GM19372 (cell line): ENCODE data around the gene DYRK3.

Experiments
- ATAC-seq: cut with Tn5 transposase; IDR thresholded peaks from one replicate; pipeline ENCODE4 v1.9.1; 2021; ENCODE audit warnings: mild to moderate bottlenecking, low read depth, moderate library complexity; ENCODE audit not compliant: unreplicated experiment

Gene DYRK3

DNA sequence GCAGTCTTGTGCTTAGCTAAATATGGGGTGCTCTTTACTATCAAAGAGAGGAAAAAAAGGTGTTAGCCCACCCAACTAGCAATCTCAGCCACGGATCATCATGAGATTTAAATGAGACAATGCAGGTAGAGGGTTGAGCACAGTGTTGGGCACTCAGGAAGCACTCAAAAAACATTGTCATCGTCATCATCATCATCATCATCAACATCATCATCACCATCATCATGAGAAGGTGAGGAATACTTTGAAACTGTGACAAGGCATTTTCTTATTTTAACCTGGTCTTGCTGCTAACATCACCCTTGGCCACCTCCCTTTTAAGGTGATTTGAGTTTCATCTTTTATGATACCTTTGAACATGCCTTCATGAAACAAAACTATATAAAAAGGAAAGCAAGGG, 46.0 kb downstream of the DYRK3 start:
- ATAC-seq = no peak

DNA sequence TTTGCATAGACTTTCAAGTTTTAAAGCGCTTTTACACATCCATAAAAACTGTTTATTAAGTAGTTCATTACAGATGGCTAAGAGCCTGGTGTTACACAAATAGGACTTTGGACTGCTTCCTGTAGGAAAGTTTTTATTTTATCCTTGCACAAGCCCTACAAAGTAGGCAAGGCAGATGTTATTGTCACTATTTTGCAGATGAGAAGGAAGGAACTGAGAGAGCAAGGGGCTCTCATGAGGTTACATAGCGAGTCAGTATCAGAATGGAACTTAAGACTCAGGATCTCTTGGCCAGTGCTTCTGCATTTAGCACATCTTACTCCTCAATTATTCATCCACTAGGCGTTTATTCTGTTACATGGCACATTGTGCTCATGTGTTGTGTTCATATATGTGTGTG, 46.8 kb downstream of the DYRK3 start:
- no peak for ATAC-seq

DNA sequence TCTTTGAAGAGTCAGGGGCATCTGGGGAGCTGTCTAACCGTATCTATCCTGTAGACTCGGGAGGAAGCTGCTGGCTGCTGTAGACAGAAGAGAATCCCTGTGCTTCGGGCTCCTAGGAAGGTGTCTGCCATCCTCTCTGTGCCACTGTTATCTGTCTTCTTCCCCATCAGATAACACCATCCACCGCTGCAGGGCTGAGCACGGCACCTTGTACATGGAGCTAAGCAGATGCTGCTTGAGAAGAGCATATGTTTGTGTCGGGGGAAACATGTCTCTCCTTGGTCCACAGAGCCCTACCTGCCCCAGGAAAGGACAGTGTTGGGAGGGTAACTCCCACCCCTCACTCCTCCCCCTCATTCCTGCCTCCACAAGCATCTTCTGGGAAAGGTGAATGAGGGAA, 48.0 kb downstream of the DYRK3 start:
- no peak for ATAC-seq

DNA sequence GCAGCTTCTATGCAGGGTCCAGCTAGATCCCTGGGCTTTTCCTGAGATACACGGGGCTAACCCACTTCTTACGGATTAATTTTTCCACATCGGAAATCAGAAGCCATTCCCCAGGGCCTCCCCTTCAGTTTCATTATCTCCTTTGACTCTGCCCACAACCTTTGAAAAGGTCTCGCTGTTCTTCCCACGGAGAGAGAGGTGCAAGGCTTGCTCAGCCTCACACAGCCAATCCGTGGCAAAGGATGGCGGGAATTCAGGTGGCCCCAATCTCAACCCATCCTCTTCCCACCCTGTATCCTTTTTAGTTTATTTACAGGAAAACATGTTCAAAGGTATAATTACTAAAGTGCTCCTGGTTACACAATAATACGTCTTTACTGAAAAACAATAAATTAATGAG, 48.7 kb downstream of the DYRK3 start:
- ATAC-seq = no peak

DNA sequence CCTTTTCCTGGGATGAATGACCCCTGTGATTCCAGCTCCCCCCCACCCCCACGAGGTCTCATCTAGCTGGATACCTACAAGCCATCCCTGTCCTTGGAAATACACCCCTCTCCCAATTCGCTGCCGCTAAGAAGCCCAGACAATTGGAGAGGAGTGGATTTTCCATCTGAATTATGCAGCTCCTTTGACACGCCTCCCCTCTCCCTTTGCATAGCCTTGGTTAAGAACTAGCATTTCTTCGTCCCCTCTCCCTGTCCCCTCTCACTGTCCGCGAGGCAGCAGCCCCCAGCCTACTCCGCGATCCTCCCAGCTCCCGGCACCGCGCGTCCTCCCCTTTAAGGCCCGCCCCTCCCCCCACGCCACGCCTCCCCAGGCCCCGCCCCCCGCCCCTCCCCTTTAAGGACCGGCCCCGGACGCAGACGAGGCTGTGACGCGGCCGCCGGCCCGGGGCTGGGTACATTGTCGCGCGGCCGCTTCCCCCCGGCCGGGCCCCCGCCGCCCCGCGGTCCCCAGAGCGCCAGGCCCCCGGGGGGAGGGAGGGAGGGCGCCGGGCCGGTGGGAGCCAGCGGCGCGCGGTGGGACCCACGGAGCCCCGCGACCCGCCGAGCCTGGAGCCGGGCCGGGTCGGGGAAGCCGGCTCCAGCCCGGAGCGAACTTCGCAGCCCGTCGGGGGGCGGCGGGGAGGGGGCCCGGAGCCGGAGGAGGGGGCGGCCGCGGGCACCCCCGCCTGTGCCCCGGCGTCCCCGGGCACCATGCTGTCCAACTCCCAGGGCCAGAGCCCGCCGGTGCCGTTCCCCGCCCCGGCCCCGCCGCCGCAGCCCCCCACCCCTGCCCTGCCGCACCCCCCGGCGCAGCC, 49.4 kb downstream of the DYRK3 start, which contains the start of gene MAPKAPK2:
Gene MAPKAPK2, plus strand, starts transcription at position 428 of the 856 bp plus-strand sequence. Its CDS starts 325 bp downstream, at position 753.
- peak; percentile 42 for ATAC-seq

DNA sequence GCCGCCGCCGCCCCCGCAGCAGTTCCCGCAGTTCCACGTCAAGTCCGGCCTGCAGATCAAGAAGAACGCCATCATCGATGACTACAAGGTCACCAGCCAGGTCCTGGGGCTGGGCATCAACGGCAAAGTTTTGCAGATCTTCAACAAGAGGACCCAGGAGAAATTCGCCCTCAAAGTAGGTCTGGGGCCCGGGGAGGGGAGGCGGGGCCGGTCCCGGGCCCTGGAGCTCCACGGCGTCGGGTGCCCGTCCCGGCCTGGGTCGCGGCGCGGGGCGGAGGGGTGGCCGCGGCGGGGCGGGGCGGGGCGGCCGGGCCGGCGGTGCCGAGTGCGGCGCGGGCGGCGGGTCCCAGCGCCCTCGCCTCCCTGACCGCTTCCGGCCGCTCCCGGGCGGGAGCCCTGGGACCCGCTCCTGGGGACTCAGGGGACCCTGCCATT, 50.0 kb downstream of the DYRK3 start:
- ATAC-seq = peak; percentile 34

DNA sequence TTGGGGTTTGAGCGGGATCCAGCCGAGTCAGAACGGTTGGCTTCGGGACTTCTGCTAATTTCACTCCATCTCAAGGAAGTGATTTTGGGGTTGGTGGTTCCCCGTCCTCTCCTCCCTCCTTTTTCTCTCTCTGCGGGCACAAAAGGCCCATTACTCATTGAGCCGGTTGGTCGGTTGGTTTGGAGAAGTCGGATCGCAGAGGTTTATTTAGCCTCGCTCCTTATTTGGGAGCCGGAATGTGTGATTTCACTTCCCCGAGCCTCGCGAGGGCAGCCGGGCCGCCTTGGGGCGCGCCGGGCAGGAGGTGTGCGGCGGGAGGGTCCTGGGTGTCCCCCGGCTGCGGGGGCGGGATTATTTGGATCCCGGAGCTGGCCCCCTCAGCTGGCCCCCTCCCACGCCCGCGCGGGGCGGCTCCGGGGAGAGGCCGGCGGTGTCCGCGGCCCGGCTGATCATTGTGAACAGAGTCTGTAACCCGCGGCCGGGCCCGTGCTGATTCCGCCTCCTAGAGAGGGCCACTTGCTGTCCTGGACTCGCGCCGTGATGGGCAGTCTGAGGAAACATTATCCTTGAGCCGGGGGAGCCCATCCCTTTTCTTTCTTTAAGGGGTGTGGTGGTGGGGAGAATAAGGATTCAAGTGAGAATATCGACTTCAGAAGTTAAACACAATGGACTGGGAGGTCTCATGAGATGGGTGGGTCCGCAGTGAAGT, 50.6 kb downstream of the DYRK3 start:
- ATAC-seq = peak; percentile 19

DNA sequence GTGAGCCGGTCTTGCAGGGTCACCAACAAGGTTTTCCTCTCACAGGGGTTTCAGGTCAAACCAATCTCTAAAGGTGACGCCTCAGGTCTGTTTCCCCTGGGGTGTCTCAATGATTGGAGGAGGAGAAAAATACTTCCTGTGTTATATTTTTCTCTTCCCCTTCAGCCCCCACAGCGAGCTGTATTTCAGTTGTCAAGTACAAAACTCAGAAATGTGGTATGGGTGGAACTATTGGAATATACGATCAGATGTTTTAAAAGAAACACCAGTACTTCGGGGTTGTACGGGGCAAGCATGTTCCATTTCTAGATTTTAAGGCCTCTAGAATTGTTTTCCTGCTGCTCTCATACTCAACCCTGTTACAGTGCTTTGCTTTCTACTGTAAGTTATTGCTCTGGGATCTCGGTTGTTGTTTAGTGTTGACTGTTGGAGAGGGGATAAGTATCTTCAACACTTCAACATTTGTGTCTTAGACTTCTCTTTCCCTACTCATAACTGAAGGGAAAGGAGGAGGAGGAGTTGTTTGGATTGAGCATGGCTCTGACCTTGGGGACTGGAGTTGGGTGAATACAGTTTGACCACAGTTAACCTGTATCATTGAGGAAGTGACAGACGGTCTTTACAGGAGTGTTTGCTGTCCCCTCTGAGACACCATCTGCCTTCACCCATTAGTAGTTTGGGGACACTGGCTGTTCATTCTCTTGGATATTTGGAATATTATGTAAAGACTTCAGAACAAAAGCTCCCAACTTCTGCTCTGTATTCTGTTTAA, 51.3 kb downstream of the DYRK3 start:
- ATAC-seq = no peak

DNA sequence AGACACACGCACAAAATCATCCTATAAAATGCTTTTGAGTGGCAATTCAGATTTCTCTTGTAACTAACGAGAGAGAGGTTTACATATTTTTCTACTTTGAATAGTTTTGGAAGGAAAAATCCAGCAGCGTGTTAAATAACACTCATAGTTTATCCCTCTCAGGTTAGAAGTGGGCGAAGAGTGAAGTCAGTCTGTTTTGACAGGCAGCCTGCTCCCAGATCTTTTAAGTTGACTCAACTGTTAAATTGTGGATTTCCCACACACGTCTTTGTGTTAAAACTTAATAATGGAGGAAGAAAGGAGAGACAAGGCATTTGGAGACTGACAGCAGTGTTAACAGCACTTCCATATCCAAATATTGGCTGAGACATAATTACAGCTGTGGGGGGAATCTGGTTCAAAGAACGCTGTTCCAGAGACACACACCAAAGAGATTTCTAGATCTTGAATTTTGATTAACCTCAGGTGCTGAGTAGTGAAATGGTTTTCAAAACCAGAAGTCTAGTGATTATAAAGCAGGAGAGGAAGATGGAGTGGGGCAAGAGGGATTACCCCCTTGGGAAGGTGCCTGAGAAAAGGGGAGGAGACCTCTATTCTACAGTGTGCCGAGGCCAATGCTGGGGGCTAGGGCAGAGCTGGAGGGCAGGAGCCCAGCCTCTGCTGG, 52.0 kb downstream of the DYRK3 start:
- no peak for ATAC-seq

DNA sequence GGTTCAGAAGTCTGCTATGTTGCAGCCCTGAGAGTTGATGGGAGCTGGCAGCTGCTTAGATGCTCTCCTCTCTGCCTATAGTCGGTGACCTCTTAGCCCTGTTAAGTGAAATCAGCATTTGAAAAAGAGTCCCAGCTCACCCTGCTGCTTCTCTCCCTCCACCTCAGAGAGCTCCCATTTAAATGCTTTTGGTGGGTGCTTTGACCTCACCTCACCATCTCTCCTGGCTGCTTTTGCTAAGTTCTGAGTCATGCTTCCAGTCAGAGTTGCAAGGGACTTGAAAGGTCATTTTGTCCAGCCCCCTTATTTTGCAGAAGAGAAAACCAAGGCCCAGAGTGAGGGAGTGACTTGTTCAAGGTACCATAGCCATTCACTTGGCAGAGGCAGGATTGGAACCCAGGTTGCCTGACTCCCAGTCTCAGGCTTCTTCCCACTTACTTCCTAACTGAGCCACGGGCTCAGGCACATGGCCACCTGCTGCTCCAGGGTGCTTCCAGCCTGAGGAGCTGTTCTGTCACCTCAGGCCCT, 52.6 kb downstream of the DYRK3 start:
- no peak for ATAC-seq

DNA sequence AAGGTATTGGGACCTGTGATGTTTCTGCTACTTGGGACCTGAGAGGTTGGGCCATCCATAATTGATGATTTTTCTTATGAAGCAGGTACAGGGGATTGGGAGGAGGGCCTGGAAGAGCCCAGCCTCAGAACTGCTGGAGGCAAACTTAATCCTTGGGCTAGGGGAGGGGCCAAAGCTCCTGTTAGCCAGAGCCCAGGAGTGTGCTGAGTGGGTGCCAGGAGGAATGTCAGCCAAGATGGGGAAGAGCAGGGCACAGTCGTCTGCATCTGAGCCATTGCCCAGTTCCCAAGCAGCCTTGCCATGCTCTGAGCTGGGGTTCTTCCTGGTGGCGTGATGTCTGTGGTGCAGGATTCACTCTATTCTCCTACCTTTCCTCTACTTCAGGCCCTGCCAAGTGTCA, 55.2 kb downstream of the DYRK3 start:
- ATAC-seq = no peak

DNA sequence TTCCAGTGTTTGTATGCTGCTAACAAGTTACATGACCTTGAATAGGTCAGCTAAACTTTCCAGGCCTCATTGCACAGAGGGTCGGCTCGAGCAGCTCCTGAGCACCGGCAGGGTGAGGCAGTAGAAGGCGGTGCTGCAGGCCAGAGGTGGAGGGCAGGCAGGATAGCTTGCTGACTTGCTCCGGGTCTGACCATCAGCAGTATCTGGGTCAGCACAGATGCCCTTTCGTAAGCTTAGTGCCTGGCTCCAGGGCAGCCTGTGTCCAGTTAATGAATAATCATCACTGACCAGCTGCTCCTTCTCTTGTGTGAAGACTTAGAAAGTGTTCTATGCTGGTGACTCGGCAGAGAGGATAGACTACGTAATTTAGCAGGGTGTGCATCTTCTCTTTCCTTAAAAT, 56.3 kb downstream of the DYRK3 start:
- no peak for ATAC-seq

DNA sequence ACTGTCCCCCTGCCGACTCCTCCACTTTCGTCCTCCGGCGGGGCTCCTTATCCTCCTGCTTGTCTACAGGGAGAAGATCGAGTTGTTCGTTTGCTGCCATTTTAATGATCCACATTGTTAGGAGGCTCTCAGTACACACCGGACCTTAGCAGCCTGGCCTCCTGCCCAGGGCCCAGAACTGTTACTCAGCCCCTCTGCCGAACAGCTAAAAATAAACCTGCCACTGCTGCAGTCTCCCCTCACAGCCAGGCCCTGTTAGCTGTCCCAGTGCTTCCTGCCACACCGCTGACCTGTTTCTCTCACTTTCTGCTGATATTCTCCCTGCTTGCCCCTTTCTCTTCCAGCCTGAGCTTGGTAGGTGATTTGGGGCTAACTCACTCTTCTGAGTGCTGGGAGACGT, 57.7 kb downstream of the DYRK3 start:
- ATAC-seq = no peak

DNA sequence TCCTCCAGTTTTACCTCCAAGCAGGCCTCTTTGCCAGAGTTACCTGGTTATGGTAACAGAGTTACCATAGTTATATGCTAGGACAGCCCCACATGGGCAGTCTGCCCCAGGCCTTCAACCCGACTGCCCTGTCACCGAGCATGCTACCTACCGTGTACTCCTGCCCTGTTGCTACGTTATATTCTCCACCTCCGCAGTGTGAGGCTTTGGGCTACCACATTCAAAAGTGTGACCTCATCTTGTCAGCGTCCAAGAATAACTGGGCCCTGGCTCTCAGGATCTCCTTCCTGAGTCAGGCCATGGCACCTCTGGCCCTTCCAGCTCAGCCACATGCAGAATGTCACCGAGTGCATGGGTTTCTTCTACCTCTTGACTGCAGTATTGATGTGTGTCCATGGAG, 58.3 kb downstream of the DYRK3 start:
- ATAC-seq = no peak

DNA sequence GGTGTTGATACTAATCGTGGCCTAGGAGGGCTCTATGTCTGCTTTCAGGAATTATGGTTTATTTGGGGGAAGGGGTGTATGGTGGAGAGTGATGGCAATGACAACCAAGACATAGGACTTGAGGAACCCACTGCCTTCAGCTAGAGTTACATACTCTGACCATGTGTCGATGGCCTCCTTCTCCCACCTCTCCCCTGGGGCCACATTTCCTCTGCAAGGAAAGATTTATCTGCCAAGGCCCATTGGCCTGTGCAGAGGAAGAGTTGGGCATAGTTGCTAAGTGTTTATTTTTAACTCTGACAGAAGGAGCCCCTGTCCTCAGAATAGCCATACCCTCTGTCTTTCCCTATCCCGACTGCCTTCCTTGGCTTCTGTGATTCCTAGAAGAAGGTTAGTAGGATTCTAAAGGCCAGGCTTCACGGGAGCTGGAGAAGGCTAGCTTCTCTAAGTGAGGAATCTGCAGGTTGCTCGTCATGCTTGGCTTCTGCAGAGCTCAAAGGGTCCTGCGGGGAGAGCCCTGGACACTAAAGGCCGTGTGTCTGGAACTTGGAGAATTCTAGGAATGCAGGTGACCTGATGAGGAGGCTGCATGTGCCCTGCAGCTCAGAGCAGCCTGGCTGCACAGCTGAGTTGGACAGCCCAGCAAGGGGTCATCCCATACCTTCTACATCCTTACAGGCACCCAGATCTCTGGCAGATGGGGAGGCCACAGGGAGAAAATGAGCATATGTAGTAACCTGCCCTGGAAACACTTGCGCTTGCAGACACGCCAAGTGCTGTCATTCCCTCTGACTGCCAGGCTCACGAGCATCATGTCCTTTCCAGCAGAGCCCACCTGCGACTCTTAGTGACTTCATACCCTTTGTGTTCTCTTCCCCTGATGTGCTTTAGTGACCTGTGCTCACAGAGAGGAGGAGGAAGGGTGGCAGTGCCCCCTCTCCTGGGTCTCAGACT, 59.1 kb downstream of the DYRK3 start:
- no peak for ATAC-seq

DNA sequence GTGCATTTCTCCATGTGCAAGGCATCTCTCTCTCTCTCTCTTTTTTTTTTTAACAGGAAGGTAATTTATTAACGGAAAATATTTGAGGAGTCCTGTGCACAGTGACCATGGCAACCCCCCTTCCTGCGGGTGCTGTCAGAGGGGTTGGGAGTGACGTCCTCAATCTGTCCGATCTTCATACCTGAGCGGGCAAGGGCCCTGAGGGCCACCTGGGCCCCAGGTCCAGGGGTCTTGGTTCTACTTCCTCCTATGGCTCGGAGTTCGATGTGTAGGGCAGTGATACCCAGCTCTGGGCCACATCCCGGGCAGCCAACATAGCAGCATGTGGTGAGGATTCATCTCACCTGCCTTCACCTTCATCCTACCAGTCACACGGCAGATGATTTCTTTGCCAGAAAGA, 60.4 kb downstream of the DYRK3 start:
- ATAC-seq = no peak

DNA sequence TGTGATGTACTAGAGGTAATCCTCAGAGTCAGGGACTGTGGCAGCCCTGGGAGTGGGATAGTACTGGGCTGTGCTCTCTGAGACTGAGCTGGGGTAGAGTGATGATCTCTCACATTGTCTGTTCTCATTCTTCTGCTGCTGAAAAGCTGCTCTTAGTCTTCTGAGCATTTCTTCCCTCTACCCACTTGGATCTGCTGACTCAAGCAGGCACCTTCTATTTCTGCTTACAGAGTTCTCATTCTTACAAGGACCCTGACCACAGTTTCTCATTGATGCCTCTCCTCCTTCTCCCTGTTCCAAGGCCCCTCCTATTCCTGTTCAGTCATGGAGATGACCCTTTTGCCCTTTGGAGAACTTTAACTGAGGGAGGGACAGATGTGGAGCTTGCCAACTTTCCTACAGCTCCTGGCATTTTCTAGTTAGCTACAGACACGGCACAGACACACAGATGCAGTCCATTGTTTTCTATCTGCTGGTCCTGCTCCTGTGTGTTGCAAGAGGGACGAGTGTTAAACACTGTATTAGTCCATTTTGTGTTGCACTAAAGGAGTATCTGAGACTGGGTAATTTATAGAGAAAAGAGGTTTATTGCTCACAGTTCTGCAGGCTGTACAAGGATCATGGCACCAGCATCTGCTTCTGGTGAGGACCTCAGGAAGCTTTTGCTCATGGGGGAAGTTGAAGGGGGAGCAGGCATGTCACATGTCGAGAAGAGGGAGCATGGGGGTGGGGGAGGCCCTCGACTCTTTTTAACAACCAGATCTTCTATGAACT, 61.7 kb downstream of the DYRK3 start:
- no peak for ATAC-seq

DNA sequence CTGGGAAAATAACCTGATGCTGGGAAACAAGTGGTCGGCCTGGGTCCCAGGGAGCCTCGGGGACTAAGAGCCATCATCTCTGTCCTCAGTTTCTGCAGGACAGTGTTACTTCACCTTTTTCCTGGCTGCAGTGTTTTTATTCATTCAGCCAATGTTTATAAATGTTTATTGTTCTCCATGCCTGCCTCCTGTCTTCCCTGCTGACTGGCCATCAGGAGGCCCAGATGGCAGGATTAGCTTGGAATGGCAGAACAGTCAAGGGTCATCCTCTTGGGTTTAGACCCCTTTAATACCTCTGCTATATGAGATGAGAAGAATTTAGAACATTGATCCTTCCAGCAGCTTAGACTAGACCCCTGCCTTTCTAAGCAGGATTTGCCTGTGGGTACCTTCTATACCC, 62.7 kb downstream of the DYRK3 start:
- no peak for ATAC-seq
